ENCODE data around the gene MSL3. TPM values are rescaled to one million over a fixed set of nuclear protein-coding genes. Genes with fewer than 3 reads are reported as not detected.

The MSL3 gene
- total and polyA plus RNA-seq, 2 of the 8 experiments (the other 6 are each of a cell fraction or from before 2014, with no cell fraction given): 10.6 to 12.3 TPM

DNA sequence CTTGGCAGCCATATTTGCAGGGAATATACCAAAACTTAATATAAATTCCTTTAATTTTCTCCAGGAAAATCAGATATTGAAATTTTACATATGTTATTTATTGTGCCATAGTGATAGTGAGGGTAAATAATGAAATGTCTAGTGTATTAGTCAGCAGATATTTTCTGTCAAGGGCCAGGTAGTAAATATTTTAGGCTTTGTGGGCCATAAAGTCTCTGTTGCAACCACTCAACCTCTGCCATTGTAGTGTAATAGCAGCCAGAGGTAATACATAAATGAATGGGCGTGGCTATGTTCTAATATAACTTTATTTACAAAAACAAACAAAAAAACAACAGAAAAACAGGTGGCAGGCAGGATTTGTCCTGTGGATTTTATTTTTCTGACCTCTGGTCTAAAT, 33.5 kb downstream of the MSL3 start:
- H4K91ac ChIP-seq (replicated peaks; ENCODE audit: insufficient read length, low read length): no peak overlapping the region
- no peak overlapping the region for H3K18ac ChIP-seq (ENCODE audit: extremely low read depth, low read length)
- H2BK5ac ChIP-seq (ENCODE audit: low read depth, low read length): no peak overlapping the region
- FAIRE-seq (no peak), DNase-seq (ENCODE audit: low read depth in 1 of 2, low spot score in 2 of 2) (no peak)
- no peak overlapping the region for H3K4ac ChIP-seq (replicated peaks; ENCODE audit: insufficient read length, low read depth, low read length)
- no peak overlapping the region for H2BK12ac ChIP-seq (ENCODE audit: low read depth, low read length)
- no peak overlapping the region for H4K5ac ChIP-seq (ENCODE audit: insufficient read length, low read depth, low read length)
- H3K9me3 ChIP-seq (ENCODE audit: insufficient read depth in 2 of 2, low read depth in 1 of 2, low read length in 1 of 2): no peaks in the 10 kb centered on the region
- 89% methylated on average over 1 of the region's 1 CpG; no CpG with 5 or more reads in 1 of the 2 experiments for WGBS, 2 experiments (ENCODE audit: extremely low coverage in 1 of 2, insufficient coverage in 1 of 2, insufficient read length in 1 of 2, insufficient replicate concordance in 2 of 2, low coverage in 1 of 2, low lambda C conversion rate in 2 of 2, missing lambda C conversion rate in 1 of 2)
- no peaks in the 10 kb centered on the region for H3K79me1 ChIP-seq (ENCODE audit: low read depth, low read length)
- H3K79me2 ChIP-seq (ENCODE audit: control insufficient read depth in 1 of 2, insufficient read depth in 2 of 2, low read length in 2 of 2): no peaks in the 10 kb centered on the region
- H3K36me3 ChIP-seq (ENCODE audit: control insufficient read depth in 2 of 4, insufficient read depth in 4 of 4, low read length in 3 of 4): no peaks in the 10 kb centered on the region
- H2AFZ ChIP-seq (ENCODE audit: low read length): no peak overlapping the region
- no peak overlapping the region for H2AK5ac ChIP-seq (ENCODE audit: low read depth, low read length)
- H2BK120ac ChIP-seq (replicated peaks; ENCODE audit: low read depth, low read length): no peak overlapping the region
- H3K4me1 ChIP-seq (replicated peaks in 1 of 4; ENCODE audit: control insufficient read depth in 3 of 4, insufficient read depth in 4 of 4, low read length in 3 of 4): no peaks in the 10 kb centered on the region; a peak in 1 of 7 replicates
- no peak overlapping the region for H3K27ac ChIP-seq (ENCODE audit: low read depth, low read length)
- H3K4me2 ChIP-seq (ENCODE audit: insufficient read depth in 1 of 2, low read depth in 2 of 2, low read length in 2 of 2): no peak overlapping the region
- no peaks in the 10 kb centered on the region for H3K27me3 ChIP-seq (replicated peaks in 1 of 4; ENCODE audit: control insufficient read depth in 3 of 4, extremely low read depth in 1 of 4, insufficient read depth in 3 of 4, low read length in 3 of 4)
- no peak overlapping the region for H3K23ac ChIP-seq (ENCODE audit: insufficient read length)
- TF ChIP-seq NRF1 (IDR thresholded peaks at IDR 0.05; ENCODE audit: low read depth, low read length) (no peak), EGR1 (IDR thresholded peaks at IDR 0.05; ENCODE audit: borderline replicate concordance, low read depth, low read length) (no peak), TAF1 (IDR thresholded peaks at IDR 0.05; ENCODE audit: low read depth, low read length) (no peak)
- no peak overlapping the region for H3K9ac ChIP-seq (replicated peaks in 1 of 4; ENCODE audit: extremely low read depth in 1 of 4, low read depth in 3 of 4, low read length in 3 of 4)
- ChIA-PET CTCF (ENCODE audit: partially characterized antibody) (no interaction called here), POLR2A (ENCODE audit: partially characterized antibody) (no interaction called here)
- H3K4me3 ChIP-seq (ENCODE audit: extremely low read depth in 1 of 4, insufficient read depth in 2 of 4, low read depth in 3 of 4, low read length in 4 of 4): no peak overlapping the region
- H3K56ac ChIP-seq (replicated peaks; ENCODE audit: insufficient read length, low read depth, low read length): no peak overlapping the region
- no peaks in the 10 kb centered on the region for H4K20me1 ChIP-seq (replicated peaks in 1 of 2; ENCODE audit: control insufficient read depth in 1 of 2, insufficient read depth in 2 of 2, low read length in 2 of 2)
- H3K23me2 ChIP-seq (ENCODE audit: low read depth, low read length): no peaks in the 10 kb centered on the region
- H4K8ac ChIP-seq (ENCODE audit: extremely low read depth, insufficient read depth, low read length): no peak overlapping the region
- no peak overlapping the region for H2BK15ac ChIP-seq (ENCODE audit: low read length)
- H3K14ac ChIP-seq (ENCODE audit: insufficient read length): no peak overlapping the region
- no peak overlapping the region for H2BK20ac ChIP-seq (ENCODE audit: low read length)

All from H1 (cell line).